ENCODE measurements around the gene ACTR3. TPM values are rescaled to one million over a fixed set of nuclear protein-coding genes. Genes with fewer than 3 reads are reported as not detected.

Gene ACTR3
- total and polyA plus RNA-seq, 2 donors from 2014 or later, result 69.3 to 265 TPM

GRCh38 chr2:113895301-113895700, 5.4 kb downstream of the ACTR3 start:
- no peaks in the 10 kb centered on the region for H3K36me3 ChIP-seq (ENCODE audit: control insufficient read depth in 2 of 3, insufficient read depth in 3 of 3, low read length in 3 of 3)
- TF ChIP-seq, protein P1, sequence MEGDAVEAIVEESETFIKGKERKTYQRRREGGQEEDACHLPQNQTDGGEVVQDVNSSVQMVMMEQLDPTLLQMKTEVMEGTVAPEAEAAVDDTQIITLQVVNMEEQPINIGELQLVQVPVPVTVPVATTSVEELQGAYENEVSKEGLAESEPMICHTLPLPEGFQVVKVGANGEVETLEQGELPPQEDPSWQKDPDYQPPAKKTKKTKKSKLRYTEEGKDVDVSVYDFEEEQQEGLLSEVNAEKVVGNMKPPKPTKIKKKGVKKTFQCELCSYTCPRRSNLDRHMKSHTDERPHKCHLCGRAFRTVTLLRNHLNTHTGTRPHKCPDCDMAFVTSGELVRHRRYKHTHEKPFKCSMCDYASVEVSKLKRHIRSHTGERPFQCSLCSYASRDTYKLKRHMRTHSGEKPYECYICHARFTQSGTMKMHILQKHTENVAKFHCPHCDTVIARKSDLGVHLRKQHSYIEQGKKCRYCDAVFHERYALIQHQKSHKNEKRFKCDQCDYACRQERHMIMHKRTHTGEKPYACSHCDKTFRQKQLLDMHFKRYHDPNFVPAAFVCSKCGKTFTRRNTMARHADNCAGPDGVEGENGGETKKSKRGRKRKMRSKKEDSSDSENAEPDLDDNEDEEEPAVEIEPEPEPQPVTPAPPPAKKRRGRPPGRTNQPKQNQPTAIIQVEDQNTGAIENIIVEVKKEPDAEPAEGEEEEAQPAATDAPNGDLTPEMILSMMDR (IDR thresholded peaks at IDR 0.05; ENCODE audit: borderline replicate concordance, extremely low read depth, insufficient read depth), result no peak
- FAIRE-seq (no peak), DNase-seq (no peak)
- peaks cover 0 to 10% (median 9%) of the 10 kb centered on the region in 3 donors for H3K4me1 ChIP-seq (ENCODE audit: control insufficient read depth in 2 of 3, insufficient read depth in 2 of 3, low read depth in 1 of 3, low read length in 3 of 3)
- no peak overlapping the region for H3K27ac ChIP-seq (ENCODE audit: low read depth in 2 of 2, low read length in 2 of 2)
- intact Hi-C loops (cut with DNase I), result no loop called here
- H3K9ac ChIP-seq (ENCODE audit: low read length in 3 of 3), result no peak overlapping the region
- no peaks in the 10 kb centered on the region for H3K27me3 ChIP-seq (ENCODE audit: control insufficient read depth, insufficient read depth, low read length)
- no peaks in the 10 kb centered on the region for H3K9me3 ChIP-seq (ENCODE audit: control insufficient read depth in 2 of 3, insufficient read depth in 1 of 3, low read length in 3 of 3)
- no peak overlapping the region for H3K4me3 ChIP-seq (ENCODE audit: low read length in 3 of 3)

DNA sequence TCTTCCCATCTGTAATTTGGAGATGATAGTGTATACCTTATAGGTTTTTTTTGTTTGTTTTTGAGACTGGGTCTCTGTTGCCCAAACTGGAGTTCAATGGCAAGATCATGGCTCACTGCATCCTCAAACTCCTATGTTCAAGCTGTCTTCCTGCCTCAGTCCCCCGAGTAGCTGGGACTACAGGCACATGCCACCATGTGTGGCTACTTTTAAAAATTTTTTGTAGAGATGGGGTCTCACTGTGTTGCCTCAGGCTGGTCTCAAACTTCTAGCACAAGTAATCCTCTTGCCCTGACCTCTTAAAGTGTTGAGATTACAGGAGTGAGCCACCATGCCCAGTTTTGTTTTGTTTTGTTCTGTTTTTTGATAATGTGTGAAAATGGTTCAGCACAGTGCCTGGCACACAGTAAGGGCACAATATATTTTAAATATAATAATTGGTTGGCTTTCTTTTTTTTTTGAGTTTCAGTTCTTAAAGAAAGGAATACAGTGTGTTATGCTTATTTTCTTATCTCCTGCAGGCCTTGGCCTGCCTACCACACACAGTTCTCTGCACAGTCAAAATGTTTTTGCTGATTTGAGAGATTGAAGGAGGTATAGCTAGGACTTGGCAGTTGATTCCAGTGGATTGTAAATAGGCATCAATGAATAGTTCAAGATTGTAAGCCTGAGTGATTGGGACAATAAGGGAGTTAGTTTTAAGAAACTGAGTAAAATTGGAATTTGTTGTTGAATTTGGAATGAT, 6.1 kb downstream of the ACTR3 start:
- H3K9me3 ChIP-seq (ENCODE audit: control insufficient read depth in 2 of 3, insufficient read depth in 1 of 3, low read length in 3 of 3), result no peaks in the 10 kb centered on the region
- intact Hi-C loops (cut with DNase I), result no loop called here

DNA sequence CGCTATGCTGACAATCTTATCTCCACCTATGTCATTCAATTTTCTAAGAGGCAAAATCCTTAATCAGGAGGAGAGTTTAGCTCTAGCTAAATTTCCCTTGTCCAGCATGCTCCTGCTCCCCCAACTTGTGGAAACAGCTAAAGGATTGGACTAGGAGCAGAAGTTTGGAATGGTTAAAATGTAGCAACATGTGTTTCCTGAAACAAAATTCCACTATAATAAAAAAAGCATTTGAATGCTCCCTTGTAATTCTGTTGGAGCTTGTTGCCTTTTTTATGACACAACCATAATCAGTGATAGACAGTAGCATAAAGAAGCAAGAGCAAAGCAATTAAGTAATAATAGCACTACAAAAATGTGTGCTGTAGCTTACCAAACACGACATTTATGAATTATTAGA, 6.9 kb downstream of the ACTR3 start:
- no peak overlapping the region for H3K4me3 ChIP-seq (ENCODE audit: low read length in 3 of 3)
- no peaks in the 10 kb centered on the region for H3K27me3 ChIP-seq (ENCODE audit: control insufficient read depth, insufficient read depth, low read length)
- peaks cover 0 to 14% (median 11%) of the 10 kb centered on the region in 3 donors for H3K4me1 ChIP-seq (ENCODE audit: control insufficient read depth in 2 of 3, insufficient read depth in 2 of 3, low read depth in 1 of 3, low read length in 3 of 3)
- FAIRE-seq (no peak), DNase-seq (peak in 2 of 5 donors; percentile 7 to 60)
- intact Hi-C loops (cut with DNase I), result no loop called here
- TF ChIP-seq, protein P1 (IDR thresholded peaks at IDR 0.05; ENCODE audit: borderline replicate concordance, extremely low read depth, insufficient read depth), result no peak
- H3K27ac ChIP-seq (ENCODE audit: low read depth in 2 of 2, low read length in 2 of 2), result no peak overlapping the region
- no peaks in the 10 kb centered on the region for H3K9me3 ChIP-seq (ENCODE audit: control insufficient read depth in 2 of 3, insufficient read depth in 1 of 3, low read length in 3 of 3)
- no peak overlapping the region for H3K9ac ChIP-seq (ENCODE audit: low read length in 3 of 3)
- H3K36me3 ChIP-seq (ENCODE audit: control insufficient read depth in 2 of 3, insufficient read depth in 3 of 3, low read length in 3 of 3), result no peaks in the 10 kb centered on the region

More for the DNA sequence above, 6.1 kb downstream of the ACTR3 start:
- Histone ChIP-seq H3K27me3 (ENCODE audit: control insufficient read depth, insufficient read depth, low read length) (no peaks in the 10 kb centered on the region), H3K36me3 (ENCODE audit: control insufficient read depth in 2 of 3, insufficient read depth in 3 of 3, low read length in 3 of 3) (no peaks in the 10 kb centered on the region), H3K27ac (ENCODE audit: low read depth in 2 of 2, low read length in 2 of 2) (no peak overlapping the region), H3K9ac (ENCODE audit: low read length in 3 of 3) (no peak overlapping the region), H3K4me3 (ENCODE audit: low read length in 3 of 3) (no peak overlapping the region), H3K4me1 (ENCODE audit: control insufficient read depth in 2 of 3, insufficient read depth in 2 of 3, low read depth in 1 of 3, low read length in 3 of 3) (peaks cover 0 to 14% (median 13%) of the 10 kb centered on the region in 3 donors)
- FAIRE-seq (no peak), DNase-seq (no peak)
- TF ChIP-seq, protein P1 (IDR thresholded peaks at IDR 0.05; ENCODE audit: borderline replicate concordance, extremely low read depth, insufficient read depth), result no peak
